Transverse colon (tissue), 4 donors: Measurements from ENCODE around the gene CAPN11.

Experiments
- POLR2A ChIP-seq: fragments of 450-650 bp; IDR thresholded peaks from one replicate; pipeline ENCODE4 v1.6.1; 2016; ENCODE audit warnings: antibody characterized with exemption, mild to moderate bottlenecking, moderate library complexity
- POLR2AphosphoS5 ChIP-seq, 3 donors: sonication (generic); formaldehyde crosslinking; IDR thresholded peaks; one replicate each; pipeline ENCODE4 v1.6.1; 2016; ENCODE audit warnings: antibody characterized with exemption in 3 of 3
- TF ChIP-seq, protein P1 (sequence below), 5 experiments: fragments of 200-600 bp in 3 of 5; fragments of 450-650 bp in 2 of 5; sonication (generic) in 3 of 5; IDR thresholded peaks; 1 replicate in 2 of 5; 2 replicates in 3 of 5; pipeline ENCODE4 v1.5.1; 2016 to 2017; ENCODE audit warnings: antibody characterized with exemption in 5 of 5, inconsistent platforms in 3 of 5, mild to moderate bottlenecking in 2 of 5, moderate library complexity in 1 of 5

DNA sequence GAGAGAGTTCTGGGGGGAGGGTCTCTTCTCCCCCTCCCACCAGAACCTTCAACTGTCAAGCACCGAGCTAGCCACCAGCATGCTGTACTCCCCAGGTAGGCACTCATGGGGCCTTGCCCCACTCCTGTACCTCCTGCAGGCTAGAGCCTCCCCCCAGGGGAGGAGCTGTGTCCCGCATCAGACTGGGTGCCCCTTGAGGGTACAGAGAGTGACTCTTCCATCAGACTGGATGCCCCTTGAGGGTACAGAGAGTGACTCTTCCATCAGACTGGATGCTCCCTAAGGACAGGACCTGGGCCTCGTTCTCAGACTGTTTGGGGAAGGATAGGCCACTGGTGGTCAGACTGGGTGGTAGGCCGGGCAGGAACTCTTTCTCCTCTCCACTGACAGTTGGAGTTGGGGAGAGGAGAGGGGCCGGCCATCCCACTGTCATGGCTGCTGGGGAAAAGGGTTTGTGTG lies at the start of gene CAPN11:
- TF ChIP-seq, protein P1, sequence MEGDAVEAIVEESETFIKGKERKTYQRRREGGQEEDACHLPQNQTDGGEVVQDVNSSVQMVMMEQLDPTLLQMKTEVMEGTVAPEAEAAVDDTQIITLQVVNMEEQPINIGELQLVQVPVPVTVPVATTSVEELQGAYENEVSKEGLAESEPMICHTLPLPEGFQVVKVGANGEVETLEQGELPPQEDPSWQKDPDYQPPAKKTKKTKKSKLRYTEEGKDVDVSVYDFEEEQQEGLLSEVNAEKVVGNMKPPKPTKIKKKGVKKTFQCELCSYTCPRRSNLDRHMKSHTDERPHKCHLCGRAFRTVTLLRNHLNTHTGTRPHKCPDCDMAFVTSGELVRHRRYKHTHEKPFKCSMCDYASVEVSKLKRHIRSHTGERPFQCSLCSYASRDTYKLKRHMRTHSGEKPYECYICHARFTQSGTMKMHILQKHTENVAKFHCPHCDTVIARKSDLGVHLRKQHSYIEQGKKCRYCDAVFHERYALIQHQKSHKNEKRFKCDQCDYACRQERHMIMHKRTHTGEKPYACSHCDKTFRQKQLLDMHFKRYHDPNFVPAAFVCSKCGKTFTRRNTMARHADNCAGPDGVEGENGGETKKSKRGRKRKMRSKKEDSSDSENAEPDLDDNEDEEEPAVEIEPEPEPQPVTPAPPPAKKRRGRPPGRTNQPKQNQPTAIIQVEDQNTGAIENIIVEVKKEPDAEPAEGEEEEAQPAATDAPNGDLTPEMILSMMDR (IDR thresholded peaks at IDR 0.05), result no peak
- TF ChIP-seq POLR2A, result no peak
- TF ChIP-seq POLR2AphosphoS5 (IDR thresholded peaks at IDR 0.05), result no peak
